GM18909 (cell line): ENCODE results near the gene MFSD11.
A peak's percentile ranks its signal among the peaks of the same experiment; 100 is the strongest.
"Not testable (repeated sequence)": the region's sequence is repeated elsewhere in the genome, so short reads cannot be mapped to it uniquely, and the experiment has no call there.

Experiments
- ATAC-seq: cut with Tn5 transposase; IDR thresholded peaks from one replicate; pipeline ENCODE4 v1.9.1; 2021; ENCODE audit warnings: mild to moderate bottlenecking; ENCODE audit not compliant: unreplicated experiment, poor library complexity

The MFSD11 gene

GRCh38 chr17:76791053-76791980 is 53.4 kb downstream of the MFSD11 start:
- peak; percentile 54 for ATAC-seq

- ATAC-seq = no peak
Observed at GRCh38 chr17:76792348-76792747, 54.4 kb downstream of the MFSD11 start.

DNA sequence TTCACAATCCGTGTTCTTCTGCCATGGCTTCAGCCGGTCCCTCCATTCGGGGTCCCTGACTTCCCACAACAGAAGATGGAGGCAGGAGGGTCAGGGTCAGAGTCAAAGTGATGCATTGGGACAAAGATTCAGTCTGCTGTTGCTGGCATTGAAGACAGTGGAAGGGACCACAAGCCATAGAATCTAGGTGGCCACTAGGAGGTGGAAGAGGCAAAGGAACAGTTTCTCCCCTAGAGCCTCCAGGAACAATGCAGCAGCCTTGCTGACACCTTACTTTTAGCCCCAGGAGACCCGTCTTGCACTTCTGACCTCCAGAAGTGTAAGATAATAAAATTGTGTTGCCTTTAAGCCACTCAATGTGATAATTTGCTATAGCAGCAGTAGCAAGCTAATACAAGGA is 55.9 kb downstream of the MFSD11 start:
- ATAC-seq = no peak

DNA sequence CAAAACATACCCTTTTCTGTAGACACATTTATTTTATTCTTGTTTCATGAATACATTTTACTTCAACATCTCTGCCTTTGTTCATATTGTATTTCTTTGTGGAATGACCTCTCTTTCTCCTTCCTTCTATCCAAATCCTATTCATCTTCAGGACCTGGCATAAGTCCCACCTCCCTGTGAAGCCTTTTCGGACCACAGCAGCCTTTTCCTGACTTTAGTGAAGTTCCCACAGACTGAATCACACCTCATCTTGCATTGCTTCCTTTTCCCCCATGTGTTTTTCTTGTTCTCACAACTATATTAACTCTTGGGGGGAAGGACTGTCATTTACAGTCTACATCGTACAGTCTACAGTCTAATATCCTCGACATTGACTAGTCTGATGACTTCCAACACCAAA is 58.2 kb downstream of the MFSD11 start:
- no peak for ATAC-seq

- ATAC-seq = no peak
Observed at GRCh38 chr17:76797241-76797840, 59.4 kb downstream of the MFSD11 start.

DNA sequence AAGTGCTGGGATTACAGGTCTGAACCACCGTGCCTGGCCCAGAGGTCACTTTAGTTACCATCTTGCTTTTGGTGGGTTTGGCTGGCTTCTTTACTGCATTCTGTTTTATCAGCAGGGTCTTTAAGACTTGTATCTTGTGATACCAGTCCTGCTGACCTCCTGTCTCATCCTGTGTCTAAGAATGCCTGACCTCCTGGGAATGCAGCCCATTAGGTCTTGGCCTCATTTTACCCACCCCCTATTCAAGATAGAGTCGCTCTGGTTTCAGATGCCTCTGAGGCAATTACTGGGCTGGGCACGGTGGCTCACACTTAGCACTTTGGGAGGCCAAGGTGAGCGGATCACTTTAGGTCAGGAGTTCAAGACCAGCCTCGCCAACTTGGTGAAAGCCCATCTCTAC is 63.8 kb downstream of the MFSD11 start:
- no peak for ATAC-seq

- ATAC-seq = no peak
Observed at GRCh38 chr17:76805319-76805718, 67.4 kb downstream of the MFSD11 start.

- ATAC-seq = not testable (repeated sequence)
Observed at GRCh38 chr17:76806151-76806550, 68.2 kb downstream of the MFSD11 start.

DNA sequence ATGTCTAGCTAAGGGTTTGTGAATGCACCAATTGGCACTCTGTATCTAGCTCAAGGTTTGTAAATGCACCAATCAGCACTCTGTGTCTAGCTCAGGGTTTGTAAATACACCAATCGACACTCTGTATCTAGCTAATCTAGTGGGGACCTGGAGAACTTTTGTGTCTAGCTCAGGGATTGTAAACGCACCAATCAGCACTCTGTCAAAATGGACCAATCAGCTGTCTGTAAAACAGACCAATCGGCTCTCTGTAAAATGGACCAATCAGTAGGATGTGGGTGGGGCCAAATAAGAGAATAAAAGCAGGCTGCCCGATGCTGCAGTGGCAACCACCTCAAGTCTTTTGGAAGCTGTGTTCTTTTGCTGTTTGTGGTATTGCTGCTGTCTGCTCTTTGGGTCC is 68.8 kb downstream of the MFSD11 start:
- not testable (repeated sequence) for ATAC-seq

GRCh38 chr17:76808326-76808725 is 70.4 kb downstream of the MFSD11 start:
- no peak for ATAC-seq

DNA sequence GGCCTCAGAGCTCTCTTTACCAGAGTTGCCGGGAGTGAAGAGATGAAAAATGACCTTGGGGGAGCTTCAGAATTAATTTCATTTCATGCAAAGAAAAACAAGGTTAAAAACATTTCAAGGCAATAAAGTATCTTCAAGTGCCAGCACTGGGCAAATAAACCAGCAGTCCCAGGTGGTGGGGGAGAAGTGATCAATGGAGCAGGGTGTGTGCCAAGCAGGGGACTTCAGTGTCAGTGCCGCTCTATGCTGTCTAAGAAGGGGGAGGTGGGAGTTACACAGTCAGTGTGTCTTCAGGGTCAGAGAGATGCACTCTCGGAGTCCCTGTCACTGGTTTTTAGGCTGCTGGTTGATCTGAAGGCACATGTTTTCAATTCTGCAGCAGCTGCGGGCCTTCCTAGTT is 73.0 kb downstream of the MFSD11 start:
- ATAC-seq = no peak

GRCh38 chr17:76811834-76812233 is 73.9 kb downstream of the MFSD11 start:
- ATAC-seq = no peak

- no peak for ATAC-seq
Observed at GRCh38 chr17:76812263-76812662, 74.3 kb downstream of the MFSD11 start.

GRCh38 chr17:76812968-76813367 is 75.0 kb downstream of the MFSD11 start:
- no peak for ATAC-seq

GRCh38 chr17:76815907-76816589 is 78.1 kb downstream of the MFSD11 start:
- not testable (repeated sequence) for ATAC-seq

GRCh38 chr17:76816590-76817135 is 78.7 kb downstream of the MFSD11 start:
- ATAC-seq = no peak

- no peak for ATAC-seq
Observed at GRCh38 chr17:76820039-76820438, 82.1 kb downstream of the MFSD11 start.

- no peak for ATAC-seq
Observed at GRCh38 chr17:76820561-76820960, 82.6 kb downstream of the MFSD11 start.

- ATAC-seq = no peak
Observed at GRCh38 chr17:76822184-76822778, 84.4 kb downstream of the MFSD11 start.

GRCh38 chr17:76824093-76824492 is 86.2 kb downstream of the MFSD11 start:
- peak; percentile 53 for ATAC-seq
